GM18526 (cell line): ENCODE results near the gene CDK14.

Source experiments
- POLR2A ChIP-seq: IDR thresholded peaks from 3 replicates; pipeline ENCODE4 v1.6.1; 2011; ENCODE audit not compliant: insufficient read length; ENCODE audit errors: extremely low read depth

The CDK14 gene

GRCh38 chr7:90817846-90818245, 221.7 kb downstream of the CDK14 start:
- TF ChIP-seq POLR2A, result no peak

- TF ChIP-seq POLR2A, result no peak
Measured at GRCh38 chr7:90818341-90818740, 222.2 kb downstream of the CDK14 start.

- no peak for TF ChIP-seq POLR2A
Measured at GRCh38 chr7:90821961-90822620, 226.0 kb downstream of the CDK14 start.

- TF ChIP-seq POLR2A, result no peak
Measured at GRCh38 chr7:90824386-90825307, 228.5 kb downstream of the CDK14 start.

- TF ChIP-seq POLR2A, result no peak
Measured at GRCh38 chr7:90825779-90826178, 229.7 kb downstream of the CDK14 start.

GRCh38 chr7:90828601-90829000, 232.5 kb downstream of the CDK14 start:
- no peak for TF ChIP-seq POLR2A

- no peak for TF ChIP-seq POLR2A
Measured at GRCh38 chr7:90830308-90830707, 234.2 kb downstream of the CDK14 start.

DNA sequence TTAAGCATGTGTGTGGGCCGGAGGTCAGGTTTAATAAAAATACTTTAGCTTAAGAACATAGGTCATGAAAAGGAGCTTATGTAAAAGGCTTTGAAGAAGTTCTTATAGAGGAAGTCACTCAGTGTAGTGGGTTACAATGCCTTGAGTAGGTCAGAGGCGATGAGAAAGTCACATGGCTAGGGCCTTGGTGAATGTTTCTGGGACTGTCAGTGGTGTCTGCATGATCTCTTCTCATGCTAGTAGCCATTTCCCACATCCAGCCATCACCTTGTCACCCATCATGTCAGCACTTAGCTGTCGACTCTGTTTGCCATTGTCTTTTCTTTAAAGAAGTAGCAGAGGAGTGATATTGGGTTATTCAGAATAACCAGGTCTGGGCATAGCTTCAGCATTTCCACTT, 236.6 kb downstream of the CDK14 start:
- no peak for TF ChIP-seq POLR2A

DNA sequence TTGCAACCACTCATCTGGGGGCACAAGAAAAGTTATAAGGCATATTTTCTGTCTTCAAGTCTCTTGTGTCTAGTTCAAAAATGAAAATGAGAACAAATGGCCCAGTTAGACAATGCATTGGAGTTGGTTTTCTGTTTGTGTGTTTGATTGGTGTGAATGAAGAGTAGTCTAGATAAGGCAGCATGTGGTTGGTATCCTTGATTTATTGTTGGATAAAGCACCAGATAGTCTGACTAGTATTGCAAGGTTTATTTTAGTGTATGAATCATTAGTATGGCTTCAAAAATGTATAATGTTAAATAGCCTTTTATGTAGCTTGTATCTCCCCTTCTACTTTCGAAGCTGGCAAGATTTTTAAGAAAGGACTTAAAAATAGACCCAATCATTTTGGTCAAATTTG, 237.3 kb downstream of the CDK14 start:
- no peak for TF ChIP-seq POLR2A

DNA sequence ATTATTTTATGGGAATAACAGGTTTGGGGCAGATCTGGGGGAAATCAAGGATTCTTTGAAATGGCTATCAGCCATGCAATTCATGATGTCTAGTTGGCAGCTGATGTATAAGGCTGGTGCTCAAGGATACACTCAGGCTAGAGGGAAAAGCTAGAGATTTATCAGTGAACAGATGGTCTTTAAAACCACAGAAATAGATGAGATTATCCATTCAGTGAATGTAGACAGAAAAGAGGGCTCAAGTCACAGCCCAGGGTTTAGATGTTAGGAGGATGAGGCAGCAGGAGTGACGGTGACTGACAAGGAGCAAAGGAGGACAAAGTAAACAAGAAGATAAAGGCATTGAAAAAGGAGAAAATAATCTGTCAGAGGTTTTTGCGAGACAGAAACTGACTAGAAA, 238.7 kb downstream of the CDK14 start:
- TF ChIP-seq POLR2A, result no peak

- TF ChIP-seq POLR2A, result no peak
Measured at GRCh38 chr7:90835861-90836260, 239.7 kb downstream of the CDK14 start.

DNA sequence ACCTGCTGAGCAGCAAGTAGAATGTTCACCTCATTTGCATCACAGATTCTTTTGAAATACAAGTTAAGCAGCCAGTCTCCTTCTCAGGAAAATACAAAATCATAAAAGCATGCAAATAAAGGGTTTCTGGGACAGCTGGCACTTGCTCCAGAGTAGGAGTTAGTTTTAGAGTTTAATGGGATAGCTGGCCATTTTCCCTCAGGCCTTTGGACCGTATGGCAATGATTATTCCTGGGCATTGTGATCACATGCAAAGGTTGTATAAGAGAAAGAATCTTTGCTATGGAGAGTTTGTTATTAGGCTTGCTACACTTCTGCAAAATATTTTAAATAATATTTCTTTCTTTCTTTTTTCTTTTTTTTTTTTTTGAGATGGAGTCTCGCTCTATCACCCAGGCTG, 240.8 kb downstream of the CDK14 start:
- no peak for TF ChIP-seq POLR2A

GRCh38 chr7:90838799-90839198, 242.7 kb downstream of the CDK14 start:
- TF ChIP-seq POLR2A, result no peak

- no peak for TF ChIP-seq POLR2A
Measured at GRCh38 chr7:90839316-90839715, 243.2 kb downstream of the CDK14 start.

- TF ChIP-seq POLR2A, result no peak
Measured at GRCh38 chr7:90839727-90840291, 243.7 kb downstream of the CDK14 start.
